Fibroblast of lung (primary cell): ENCODE measurements around the gene A3GALT2.

Source experiments
- EZH2 ChIP-seq: IDR thresholded peaks from 2 replicates; pipeline ENCODE4 v1.5.1; 2012; ENCODE audit warnings: low read length, control low read depth, mild to moderate bottlenecking; ENCODE audit errors: missing control alignments
- TF ChIP-seq, protein P1 (sequence below), 2 donors: IDR thresholded peaks in 1 of 2; conservative IDR thresholded peaks in 1 of 2; 1 replicate in 1 of 2; 2 replicates in 1 of 2; pipeline ENCODE4 v1.5.1; 2011 to 2012; ENCODE audit warnings: low read length in 2 of 2, control low read depth in 1 of 2, inconsistent platforms in 1 of 2, low read depth in 1 of 2, mild to moderate bottlenecking in 1 of 2

- TF ChIP-seq, protein P1, sequence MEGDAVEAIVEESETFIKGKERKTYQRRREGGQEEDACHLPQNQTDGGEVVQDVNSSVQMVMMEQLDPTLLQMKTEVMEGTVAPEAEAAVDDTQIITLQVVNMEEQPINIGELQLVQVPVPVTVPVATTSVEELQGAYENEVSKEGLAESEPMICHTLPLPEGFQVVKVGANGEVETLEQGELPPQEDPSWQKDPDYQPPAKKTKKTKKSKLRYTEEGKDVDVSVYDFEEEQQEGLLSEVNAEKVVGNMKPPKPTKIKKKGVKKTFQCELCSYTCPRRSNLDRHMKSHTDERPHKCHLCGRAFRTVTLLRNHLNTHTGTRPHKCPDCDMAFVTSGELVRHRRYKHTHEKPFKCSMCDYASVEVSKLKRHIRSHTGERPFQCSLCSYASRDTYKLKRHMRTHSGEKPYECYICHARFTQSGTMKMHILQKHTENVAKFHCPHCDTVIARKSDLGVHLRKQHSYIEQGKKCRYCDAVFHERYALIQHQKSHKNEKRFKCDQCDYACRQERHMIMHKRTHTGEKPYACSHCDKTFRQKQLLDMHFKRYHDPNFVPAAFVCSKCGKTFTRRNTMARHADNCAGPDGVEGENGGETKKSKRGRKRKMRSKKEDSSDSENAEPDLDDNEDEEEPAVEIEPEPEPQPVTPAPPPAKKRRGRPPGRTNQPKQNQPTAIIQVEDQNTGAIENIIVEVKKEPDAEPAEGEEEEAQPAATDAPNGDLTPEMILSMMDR (conservative IDR thresholded peaks at IDR 0.05 in 1 of 2, IDR thresholded peaks at IDR 0.05 in 1 of 2; ENCODE audit: low read depth in 1 of 2, low read length in 2 of 2): no peak
- TF ChIP-seq EZH2: no peak
These were observed 11.5 kb upstream of the A3GALT2 start for GRCh38 chr1:33332357-33332789.
